ENCODE results near the gene LYZL1.

GRCh38 chr10:29255104-29255503, 33.8 kb upstream of the LYZL1 start:
- TF ChIP-seq FOXJ3 (CRISPR knock-in tag; IDR thresholded peaks at IDR 0.05): no peak
- no peak for TF ChIP-seq POLR2AphosphoS5 (IDR thresholded peaks at IDR 0.05; ENCODE audit: low read depth, low read length)
- no peak; the same call in 1 of the 2 replicates for TF ChIP-seq RAD21 (IDR thresholded peaks at IDR 0.05; ENCODE audit: low read length)
- TF ChIP-seq, protein P1, sequence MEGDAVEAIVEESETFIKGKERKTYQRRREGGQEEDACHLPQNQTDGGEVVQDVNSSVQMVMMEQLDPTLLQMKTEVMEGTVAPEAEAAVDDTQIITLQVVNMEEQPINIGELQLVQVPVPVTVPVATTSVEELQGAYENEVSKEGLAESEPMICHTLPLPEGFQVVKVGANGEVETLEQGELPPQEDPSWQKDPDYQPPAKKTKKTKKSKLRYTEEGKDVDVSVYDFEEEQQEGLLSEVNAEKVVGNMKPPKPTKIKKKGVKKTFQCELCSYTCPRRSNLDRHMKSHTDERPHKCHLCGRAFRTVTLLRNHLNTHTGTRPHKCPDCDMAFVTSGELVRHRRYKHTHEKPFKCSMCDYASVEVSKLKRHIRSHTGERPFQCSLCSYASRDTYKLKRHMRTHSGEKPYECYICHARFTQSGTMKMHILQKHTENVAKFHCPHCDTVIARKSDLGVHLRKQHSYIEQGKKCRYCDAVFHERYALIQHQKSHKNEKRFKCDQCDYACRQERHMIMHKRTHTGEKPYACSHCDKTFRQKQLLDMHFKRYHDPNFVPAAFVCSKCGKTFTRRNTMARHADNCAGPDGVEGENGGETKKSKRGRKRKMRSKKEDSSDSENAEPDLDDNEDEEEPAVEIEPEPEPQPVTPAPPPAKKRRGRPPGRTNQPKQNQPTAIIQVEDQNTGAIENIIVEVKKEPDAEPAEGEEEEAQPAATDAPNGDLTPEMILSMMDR (IDR thresholded peaks at IDR 0.05): no peak
- no peak for TF ChIP-seq NRF1 (IDR thresholded peaks at IDR 0.05; ENCODE audit: low read depth, low read length)
- no peak for TF ChIP-seq FOXM1 (IDR thresholded peaks at IDR 0.05; ENCODE audit: low read depth)
- TF ChIP-seq, protein P2, sequence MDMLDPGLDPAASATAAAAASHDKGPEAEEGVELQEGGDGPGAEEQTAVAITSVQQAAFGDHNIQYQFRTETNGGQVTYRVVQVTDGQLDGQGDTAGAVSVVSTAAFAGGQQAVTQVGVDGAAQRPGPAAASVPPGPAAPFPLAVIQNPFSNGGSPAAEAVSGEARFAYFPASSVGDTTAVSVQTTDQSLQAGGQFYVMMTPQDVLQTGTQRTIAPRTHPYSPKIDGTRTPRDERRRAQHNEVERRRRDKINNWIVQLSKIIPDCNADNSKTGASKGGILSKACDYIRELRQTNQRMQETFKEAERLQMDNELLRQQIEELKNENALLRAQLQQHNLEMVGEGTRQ (IDR thresholded peaks at IDR 0.05; ENCODE audit: borderline replicate concordance, low read depth, low read length): no peak
- TF ChIP-seq GATA2 (CRISPR knock-in tag; IDR thresholded peaks at IDR 0.05): peak; percentile 70
- TF ChIP-seq SMC3 (IDR thresholded peaks at IDR 0.05; ENCODE audit: low read depth, low read length): no peak

Data from SK-N-SH (cell line).